ENCODE data around the gene ATP5MG. TPM values are rescaled to one million over a fixed set of nuclear protein-coding genes. Genes with fewer than 3 reads are reported as not detected.

Gene ATP5MG
- total and polyA plus RNA-seq, 5 experiments from 2014 or later = 145 to 923 (median 649) TPM

- ATAC-seq (peak; percentile 44 to 64), DNase-seq (peak; percentile 86 to 99 (median 96))
- H3K36me3 Mint-ChIP-seq = peaks cover 0 to 17% (median 0%) of the 10 kb centered on the region in 3 donors
- H3K9me3 Mint-ChIP-seq = no peaks in the 10 kb centered on the region
- peaks cover 28 to 54% (median 36%) of the 10 kb centered on the region in 4 donors for H3K4me1 Mint-ChIP-seq
- H3K27me3 Mint-ChIP-seq = no peaks in the 10 kb centered on the region
- H3K4me3 Mint-ChIP-seq = peak within 1 kb of the TSS; percentile 91 to 99 (median 95)
- H3K27ac Mint-ChIP-seq = peak within 1 kb of the TSS; percentile 89 to 99 (median 98)
- POLR2A ChIA-PET = interaction anchor here (0.5 to 3.0 kb wide), 37 partner anchors 9 to 1205 kb away, joined by 3 to 43 read pairs (median 4); partner anchors contain the start of genes ARCN1, ATP5MG, CD3D and CD3E
Measured at GRCh38 chr11:118435893-118436624, 34.7 kb downstream of the ATP5MG start, which contains the start of gene KMT2A. TSS of gene KMT2A (plus strand) at chr11:118436492. CDS start at chr11:118436513, 21 bp downstream.

- POLR2A ChIA-PET = interaction anchor here (0.6 to 3.0 kb wide), 26 partner anchors 9 to 1205 kb away, joined by 3 to 43 read pairs (median 4); partner anchors contain the start of genes ATP5MG, CD3D, CD3E and CENATAC
- Mint-ChIP-seq H3K9me3 (no peaks in the 10 kb centered on the region), H3K4me1 (peaks cover 30 to 61% (median 43%) of the 10 kb centered on the region in 4 donors), H3K4me3 (peak overlapping the region; percentile 91 to 96 (median 93)), H3K36me3 (peaks cover 0 to 20% (median 0%) of the 10 kb centered on the region in 3 donors), H3K27ac (peak overlapping the region; percentile 89 to 99 (median 98)), H3K27me3 (no peaks in the 10 kb centered on the region)
- DNase-seq = peak in 5 of 10 donors; percentile 42 to 81 (median 61)
- peak; percentile 29 to 37 for ATAC-seq
Measured at GRCh38 chr11:118436639-118437207, 35.3 kb downstream of the ATP5MG start.

GRCh38 chr11:118437208-118438125 is 36.1 kb downstream of the ATP5MG start:
- Mint-ChIP-seq H3K27me3 (no peaks in the 10 kb centered on the region), H3K4me1 (peaks cover 36 to 68% (median 50%) of the 10 kb centered on the region in 4 donors), H3K4me3 (peak overlapping the region; percentile 91 to 96 (median 93)), H3K9me3 (no peaks in the 10 kb centered on the region), H3K36me3 (peaks cover 0 to 28% (median 0%) of the 10 kb centered on the region in 3 donors), H3K27ac (peak overlapping the region; percentile 89 to 99 (median 98))
- POLR2A ChIA-PET = interaction anchor here (0.6 to 1.6 kb wide), 5 partner anchors 44 to 825 kb away, joined by 3 to 5 read pairs (median 4); no protein-coding TSS in a partner anchor
- ATAC-seq (no peak), DNase-seq (peak; percentile 28 to 76 (median 38))

GRCh38 chr11:118438314-118438931 is 37.0 kb downstream of the ATP5MG start:
- ATAC-seq (peak; percentile 29 to 47), DNase-seq (peak; percentile 27 to 75 (median 60))
- H3K27ac Mint-ChIP-seq = peak overlapping the region; percentile 89 to 99 (median 98)
- peak overlapping the region; percentile 91 to 96 (median 93) for H3K4me3 Mint-ChIP-seq
- peaks cover 43 to 78% (median 60%) of the 10 kb centered on the region in 4 donors for H3K4me1 Mint-ChIP-seq
- POLR2A ChIA-PET = interaction anchor here (0.6 to 1.6 kb wide), 6 partner anchors 10 to 1597 kb away, joined by 3 to 5 read pairs (median 4); no protein-coding TSS in a partner anchor
- peaks cover 0 to 35% (median 0%) of the 10 kb centered on the region in 3 donors for H3K36me3 Mint-ChIP-seq
- no peaks in the 10 kb centered on the region for H3K27me3 Mint-ChIP-seq
- no peaks in the 10 kb centered on the region for H3K9me3 Mint-ChIP-seq

- peaks cover 47 to 82% (median 64%) of the 10 kb centered on the region in 4 donors for H3K4me1 Mint-ChIP-seq
- ATAC-seq (no peak), DNase-seq (peak in 2 of 10 donors; percentile 17 to 21)
- H3K36me3 Mint-ChIP-seq = peaks cover 0 to 40% (median 0%) of the 10 kb centered on the region in 3 donors
- no peaks in the 10 kb centered on the region for H3K27me3 Mint-ChIP-seq
- no peaks in the 10 kb centered on the region for H3K9me3 Mint-ChIP-seq
- H3K27ac Mint-ChIP-seq = peak overlapping the region in 9 of 10 donors; percentile 66 to 99 (median 93)
- peak overlapping the region in 9 of 10 donors; percentile 31 to 96 (median 92) for H3K4me3 Mint-ChIP-seq
- POLR2A ChIA-PET = interaction anchor here (0.6 to 1.3 kb wide), 3 partner anchors 9 to 41 kb away, joined by 3 to 5 read pairs (median 4); no protein-coding TSS in a partner anchor
Measured at GRCh38 chr11:118439646-118440045, 38.2 kb downstream of the ATP5MG start.

GRCh38 chr11:118441770-118442275 is 40.4 kb downstream of the ATP5MG start:
- Mint-ChIP-seq H3K27me3 (no peaks in the 10 kb centered on the region), H3K9me3 (no peaks in the 10 kb centered on the region), H3K4me1 (peaks cover 54 to 93% (median 79%) of the 10 kb centered on the region in 4 donors), H3K4me3 (peak overlapping the region in 9 of 10 donors; percentile 25 to 72 (median 48)), H3K27ac (peak overlapping the region; percentile 10 to 92 (median 75)), H3K36me3 (peaks cover 0 to 50% (median 2%) of the 10 kb centered on the region in 3 donors)
- ATAC-seq = no peak
- no peak for DNase-seq
- POLR2A ChIA-PET = no interaction called here

- H3K36me3 Mint-ChIP-seq = peaks cover 0 to 50% (median 2%) of the 10 kb centered on the region in 3 donors
- DNase-seq (no peak), ATAC-seq (no peak)
- no peaks in the 10 kb centered on the region for H3K9me3 Mint-ChIP-seq
- H3K4me1 Mint-ChIP-seq = peaks cover 54 to 96% (median 84%) of the 10 kb centered on the region in 4 donors
- H3K4me3 Mint-ChIP-seq = peak overlapping the region in 9 of 10 donors; percentile 25 to 72 (median 48)
- H3K27ac Mint-ChIP-seq = peak overlapping the region in 9 of 10 donors; percentile 39 to 92 (median 78)
- POLR2A ChIA-PET = interaction anchor here (1.6 kb wide), 1 partner anchor 10 kb away, joined by 5 read pairs; no protein-coding TSS in a partner anchor
- no peaks in the 10 kb centered on the region for H3K27me3 Mint-ChIP-seq
Measured at GRCh38 chr11:118442301-118442700, 40.9 kb downstream of the ATP5MG start.

GRCh38 chr11:118442908-118443589 is 41.6 kb downstream of the ATP5MG start:
- Mint-ChIP-seq H3K27ac (peak overlapping the region in 5 of 10 donors; percentile 2 to 89 (median 29)), H3K4me1 (peaks cover 52 to 96% (median 90%) of the 10 kb centered on the region in 4 donors), H3K4me3 (peak overlapping the region in 8 of 10 donors; percentile 28 to 72 (median 52)), H3K27me3 (no peaks in the 10 kb centered on the region), H3K36me3 (peaks cover 0 to 58% (median 2%) of the 10 kb centered on the region in 3 donors), H3K9me3 (no peaks in the 10 kb centered on the region)
- DNase-seq (no peak), ATAC-seq (no peak)
- POLR2A ChIA-PET = interaction anchor here (1.6 kb wide), 1 partner anchor 9 kb away, joined by 5 read pairs; no protein-coding TSS in a partner anchor

- POLR2A ChIA-PET = interaction anchor here (1.6 kb wide), 1 partner anchor 8 kb away, joined by 5 read pairs; no protein-coding TSS in a partner anchor
- H3K27ac Mint-ChIP-seq = peak overlapping the region in 6 of 10 donors; percentile 3 to 89 (median 46)
- no peaks in the 10 kb centered on the region for H3K27me3 Mint-ChIP-seq
Measured at GRCh38 chr11:118443590-118444218, 42.3 kb downstream of the ATP5MG start.

GRCh38 chr11:118447423-118447822 is 46.0 kb downstream of the ATP5MG start:
- Mint-ChIP-seq H3K9me3 (no peaks in the 10 kb centered on the region), H3K4me1 (peaks cover 41 to 78% (median 73%) of the 10 kb centered on the region in 4 donors), H3K36me3 (peaks cover 0 to 49% (median 2%) of the 10 kb centered on the region in 3 donors), H3K4me3 (peak overlapping the region in 1 of 10 donors; percentile 11), H3K27me3 (no peaks in the 10 kb centered on the region), H3K27ac (peak overlapping the region in 7 of 10 donors; percentile 8 to 64 (median 49))
- POLR2A ChIA-PET = interaction anchor here (1.2 to 1.8 kb wide), 2 partner anchors 8 to 11 kb away, joined by 4 to 7 read pairs; partner anchors contain the start of gene KMT2A
- ATAC-seq (no peak), DNase-seq (no peak)

More at GRCh38 chr11:118443590-118444218, 42.3 kb downstream of the ATP5MG start:
- DNase-seq (no peak), ATAC-seq (no peak)
- Mint-ChIP-seq H3K4me3 (peak overlapping the region in 9 of 10 donors; percentile 8 to 71 (median 39)), H3K4me1 (peaks cover 51 to 95% (median 93%) of the 10 kb centered on the region in 4 donors), H3K36me3 (peaks cover 0 to 58% (median 2%) of the 10 kb centered on the region in 3 donors), H3K9me3 (no peaks in the 10 kb centered on the region)
